HL-60/S4 (cell line): ENCODE measurements around the gene MMRN2.
"Not testable (repeated sequence)": the region's sequence is repeated elsewhere in the genome, so short reads cannot be mapped to it uniquely, and the experiment has no call there.

Experiments used
- in situ Hi-C: fragments of 300-500 bp; cut with MboI; formaldehyde crosslinking; loops from 2 replicates; pipeline ENCODE4 v1.14.3; 2022; ENCODE audit warnings: low sequenced_read_pairs

The MMRN2 gene

GRCh38 chr10:86958116-86958900, 893 bp upstream of the MMRN2 start, which contains the start of gene SNCG:
TSS of gene SNCG (plus strand) at chr10:86958599. CDS start at chr10:86958698, 99 bp downstream.
- in situ Hi-C loops, result no loop called here

- in situ Hi-C loops, result no loop called here
Measured at GRCh38 chr10:86956848-86957448, 467 bp downstream of the MMRN2 start.

GRCh38 chr10:86956195-86956847, 1.1 kb downstream of the MMRN2 start:
- in situ Hi-C loops, result no loop called here

- in situ Hi-C loops, result no loop called here
Measured at GRCh38 chr10:86955501-86956194, 1.8 kb downstream of the MMRN2 start.

GRCh38 chr10:86954681-86955500, 2.5 kb downstream of the MMRN2 start:
- in situ Hi-C loops, result no loop called here

GRCh38 chr10:86953747-86954680, 3.4 kb downstream of the MMRN2 start:
- in situ Hi-C loops, result no loop called here

GRCh38 chr10:86952697-86953096, 4.7 kb downstream of the MMRN2 start:
- in situ Hi-C loops, result not testable (repeated sequence)

- in situ Hi-C loops, result no loop called here
Measured at GRCh38 chr10:86952106-86952505, 5.3 kb downstream of the MMRN2 start.

- in situ Hi-C loops, result no loop called here
Measured at GRCh38 chr10:86951184-86951761, 6.1 kb downstream of the MMRN2 start.

GRCh38 chr10:86950349-86950748, 7.1 kb downstream of the MMRN2 start:
- in situ Hi-C loops, result no loop called here

- in situ Hi-C loops, result not testable (repeated sequence)
Measured at GRCh38 chr10:86947806-86948205, 9.6 kb downstream of the MMRN2 start.

- in situ Hi-C loops, result no loop called here
Measured at GRCh38 chr10:86946213-86947155, 10.9 kb downstream of the MMRN2 start.

- in situ Hi-C loops, result no loop called here
Measured at GRCh38 chr10:86945361-86946212, 11.8 kb downstream of the MMRN2 start.

GRCh38 chr10:86944907-86945306, 12.5 kb downstream of the MMRN2 start:
- in situ Hi-C loops, result no loop called here

- in situ Hi-C loops, result no loop called here
Measured at GRCh38 chr10:86944471-86944870, 12.9 kb downstream of the MMRN2 start.

- in situ Hi-C loops, result no loop called here
Measured at GRCh38 chr10:86944031-86944419, 13.4 kb downstream of the MMRN2 start.
